GM06990 (cell line): Measurements from ENCODE around the gene PBX3.

Experiments
- DNase-seq: peaks from one replicate; pipeline ENCODE4 v3.0.0-alpha.2; 2011; ENCODE audit not compliant: insufficient read length; ENCODE audit errors: extremely low read depth
- H3K27me3 ChIP-seq: replicated peaks from 2 replicates; pipeline ENCODE4 v1.6.0; 2011; ENCODE audit warnings: low read length; ENCODE audit not compliant: control insufficient read depth, insufficient read depth
- H3K36me3 ChIP-seq: 2 replicates; pipeline ENCODE4 v1.5.1; 2011; ENCODE audit warnings: low read length; ENCODE audit not compliant: control insufficient read depth, insufficient read depth
- H3K4me3 ChIP-seq: replicated peaks from 2 replicates; pipeline ENCODE4 v1.5.1; 2011; ENCODE audit warnings: low read depth, mild to moderate bottlenecking, control low read depth, low read length
- CTCF ChIP-seq: IDR thresholded peaks from 2 replicates; pipeline ENCODE4 v1.5.1; 2011; ENCODE audit warnings: low read length, control low read depth, mild to moderate bottlenecking, inconsistent platforms; ENCODE audit not compliant: insufficient read depth, poor library complexity, severe bottlenecking

Gene PBX3

GRCh38 chr9:125894566-125894965 is 147.4 kb downstream of the PBX3 start:
- no peak overlapping the region for H3K4me3 ChIP-seq
- H3K36me3 ChIP-seq = no peaks in the 10 kb centered on the region; the same call in 1 of the 2 replicates
- TF ChIP-seq CTCF = no peak
- no peaks in the 10 kb centered on the region for H3K27me3 ChIP-seq
- no peak for DNase-seq

- no peak for DNase-seq
- no peak for TF ChIP-seq CTCF
- H3K27me3 ChIP-seq = no peaks in the 10 kb centered on the region
- no peaks in the 10 kb centered on the region; the same call in 1 of the 2 replicates for H3K36me3 ChIP-seq
- no peak overlapping the region for H3K4me3 ChIP-seq
Observed at GRCh38 chr9:125896404-125896803, 149.2 kb downstream of the PBX3 start.

GRCh38 chr9:125896964-125897363 is 149.8 kb downstream of the PBX3 start:
- Histone ChIP-seq H3K27me3 (no peaks in the 10 kb centered on the region), H3K4me3 (no peak overlapping the region), H3K36me3 (no peaks in the 10 kb centered on the region; the same call in 1 of the 2 replicates)
- no peak for DNase-seq
- no peak for TF ChIP-seq CTCF

- Histone ChIP-seq H3K36me3 (no peaks in the 10 kb centered on the region; the same call in 1 of the 2 replicates), H3K4me3 (no peak overlapping the region), H3K27me3 (no peaks in the 10 kb centered on the region)
- DNase-seq = no peak
- TF ChIP-seq CTCF = no peak
Observed at GRCh38 chr9:125897481-125897880, 150.3 kb downstream of the PBX3 start.

- no peaks in the 10 kb centered on the region for H3K27me3 ChIP-seq
- TF ChIP-seq CTCF = no peak
- H3K36me3 ChIP-seq = no peaks in the 10 kb centered on the region; the same call in 1 of the 2 replicates
- H3K4me3 ChIP-seq = no peak overlapping the region
- no peak for DNase-seq
Observed at GRCh38 chr9:125902214-125902613, 155.0 kb downstream of the PBX3 start.
